ENCODE data around the gene CTPS2. TPM values are rescaled to one million over a fixed set of nuclear protein-coding genes. Genes with fewer than 3 reads are reported as not detected.
A peak's percentile ranks its signal among the peaks of the same experiment; 100 is the strongest.
"Not testable (repeated sequence)": the region's sequence is repeated elsewhere in the genome, so short reads cannot be mapped to it uniquely, and the experiment has no call there.

CTPS2 gene
- total RNA-seq, 4 donors from 2014 or later, result 5.2 to 24.5 (median 15.1) TPM

- intact Hi-C loops (cut with DNase I; ENCODE audit: low total_unique reads) (no loop called here), in situ Hi-C loops (cut with MboI; ENCODE audit: low pct_ligation_motif_present in 1 of 4, low pct_unique_long_range_greater_than_20kb in 1 of 4, low sequenced_read_pairs in 3 of 4) (no loop called here)
- H3K4me3 ChIP-seq, result no peak overlapping the region
- H3K4me1 ChIP-seq, result no peaks in the 10 kb centered on the region
- no peak for DNase-seq
- WGBS, 2 donors (ENCODE audit: low coverage in 1 of 2), result 97% methylated on average over 5 of the region's 5 CpGs; no CpG with 5 or more reads in 1 of the 2 donors
- H3K27ac ChIP-seq, result no peak overlapping the region
- H3K36me3 ChIP-seq, result no peaks in the 10 kb centered on the region
- TF ChIP-seq POLR2AphosphoS5 (IDR thresholded peaks at IDR 0.05) (no peak), POLR2A (IDR thresholded peaks at IDR 0.05) (no peak), EP300 (IDR thresholded peaks at IDR 0.05; ENCODE audit: low read depth) (no peak), CTCF (IDR thresholded peaks at IDR 0.05) (no peak)
- no peaks in the 10 kb centered on the region for H3K27me3 ChIP-seq
- H3K9me3 ChIP-seq, result no peaks in the 10 kb centered on the region
Observed at GRCh38 chrX:16737024-16737423, 24.6 kb upstream of the CTPS2 start.

GRCh38 chrX:16733013-16733412 lies 20.5 kb upstream of the CTPS2 start:
- intact Hi-C loops (cut with DNase I; ENCODE audit: low total_unique reads), result no loop called here
- no peaks in the 10 kb centered on the region for H3K9me3 ChIP-seq
- TF ChIP-seq POLR2A (IDR thresholded peaks at IDR 0.05) (no peak), CTCF (IDR thresholded peaks at IDR 0.05) (no peak), EP300 (IDR thresholded peaks at IDR 0.05; ENCODE audit: low read depth) (no peak), POLR2AphosphoS5 (IDR thresholded peaks at IDR 0.05) (no peak)
- no peaks in the 10 kb centered on the region for H3K27me3 ChIP-seq
- no peak overlapping the region for H3K27ac ChIP-seq
- in situ Hi-C loops (cut with MboI; ENCODE audit: low pct_ligation_motif_present in 1 of 4, low pct_unique_long_range_greater_than_20kb in 1 of 4, low sequenced_read_pairs in 3 of 4), result no loop called here
- H3K4me1 ChIP-seq, result no peaks in the 10 kb centered on the region
- no peaks in the 10 kb centered on the region for H3K36me3 ChIP-seq
- no peak overlapping the region for H3K4me3 ChIP-seq
- no peak for DNase-seq

DNA sequence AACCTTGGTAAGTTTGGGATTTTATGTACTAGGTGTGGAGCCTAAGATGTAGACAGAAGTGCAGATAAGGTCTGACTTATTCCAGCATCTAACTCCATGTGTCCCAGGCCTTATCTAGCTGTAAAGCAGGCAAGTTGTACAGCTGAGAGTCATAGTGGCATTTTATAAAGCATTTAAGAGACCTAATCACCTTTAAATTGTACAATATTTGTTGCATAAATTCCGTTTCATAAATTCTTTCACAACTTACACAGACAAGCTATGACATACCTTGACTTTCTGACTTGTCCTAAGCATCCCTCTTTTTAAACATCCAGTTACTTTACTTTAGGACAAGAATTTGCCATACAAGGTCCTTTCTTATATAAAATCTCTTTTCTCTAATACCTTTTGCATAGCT lies 18.0 kb upstream of the CTPS2 start:
- no peak for DNase-seq
- Histone ChIP-seq H3K4me3 (no peak overlapping the region), H3K9me3 (no peaks in the 10 kb centered on the region), H3K36me3 (no peaks in the 10 kb centered on the region), H3K27me3 (no peaks in the 10 kb centered on the region), H3K27ac (no peak overlapping the region), H3K4me1 (peaks cover 0 to 8% (median under 1%) of the 10 kb centered on the region in 4 donors)
- WGBS, 2 donors (ENCODE audit: low coverage in 1 of 2), result 92 to 100% methylated on average over 1 of the region's 1 CpG
- intact Hi-C loops (cut with DNase I; ENCODE audit: low total_unique reads), result no loop called here
- in situ Hi-C loops (cut with MboI; ENCODE audit: low pct_ligation_motif_present in 1 of 4, low pct_unique_long_range_greater_than_20kb in 1 of 4, low sequenced_read_pairs in 3 of 4), result no loop called here
- TF ChIP-seq CTCF (IDR thresholded peaks at IDR 0.05), result no peak
- TF ChIP-seq EP300 (IDR thresholded peaks at IDR 0.05; ENCODE audit: low read depth), result no peak
- no peak for TF ChIP-seq POLR2A (IDR thresholded peaks at IDR 0.05)
- no peak for TF ChIP-seq POLR2AphosphoS5 (IDR thresholded peaks at IDR 0.05)

- intact Hi-C loops (cut with DNase I; ENCODE audit: low total_unique reads), result loop anchor here (10.0 kb wide), 1 partner anchor 57 kb away; the partner anchor contains the start of gene TXLNG
- Histone ChIP-seq H3K27me3 (no peaks in the 10 kb centered on the region), H3K36me3 (no peaks in the 10 kb centered on the region), H3K9me3 (no peaks in the 10 kb centered on the region), H3K27ac (no peak overlapping the region), H3K4me3 (no peak overlapping the region), H3K4me1 (peaks cover 0 to 19% (median 5%) of the 10 kb centered on the region in 4 donors)
- TF ChIP-seq POLR2A (IDR thresholded peaks at IDR 0.05), result no peak
- TF ChIP-seq EP300 (IDR thresholded peaks at IDR 0.05; ENCODE audit: low read depth), result no peak
- no peak for TF ChIP-seq POLR2AphosphoS5 (IDR thresholded peaks at IDR 0.05)
- no peak for TF ChIP-seq CTCF (IDR thresholded peaks at IDR 0.05)
- in situ Hi-C loops (cut with MboI; ENCODE audit: low pct_ligation_motif_present in 1 of 4, low pct_unique_long_range_greater_than_20kb in 1 of 4, low sequenced_read_pairs in 3 of 4), result no loop called here
- no peak for DNase-seq
Observed at GRCh38 chrX:16727637-16728036, 15.2 kb upstream of the CTPS2 start.

- H3K9me3 ChIP-seq; H3K36me3 ChIP-seq; DNase-seq; H3K4me3 ChIP-seq; in situ Hi-C loops (cut with MboI; ENCODE audit: low pct_ligation_motif_present in 1 of 4, low pct_unique_long_range_greater_than_20kb in 1 of 4, low sequenced_read_pairs in 3 of 4); H3K27me3 ChIP-seq: not testable (repeated sequence)
- Histone ChIP-seq H3K27ac (peak overlapping the region; percentile 0 to 64 (median 36)), H3K4me1 (peaks cover 0 to 29% (median 9%) of the 10 kb centered on the region in 4 donors)
- intact Hi-C loops (cut with DNase I; ENCODE audit: low total_unique reads), result loop anchor here (10.0 kb wide), 1 partner anchor 58 kb away; the partner anchor contains the start of gene TXLNG
- WGBS, 2 donors (ENCODE audit: low coverage in 1 of 2), result 33 to 70% methylated on average over 1 to 5 of the region's 5 CpGs
Observed at GRCh38 chrX:16726347-16726988, 14.0 kb upstream of the CTPS2 start.
